ENCODE data around the gene CSDE1. TPM values are rescaled to one million over a fixed set of nuclear protein-coding genes. Genes with fewer than 3 reads are reported as not detected.
A peak's percentile ranks its signal among the peaks of the same experiment; 100 is the strongest.
"Not testable (repeated sequence)": the region's sequence is repeated elsewhere in the genome, so short reads cannot be mapped to it uniquely, and the experiment has no call there.

CSDE1 gene
- polyA plus RNA-seq, 12 donors: 211 to 622 (median 473) TPM

DNA sequence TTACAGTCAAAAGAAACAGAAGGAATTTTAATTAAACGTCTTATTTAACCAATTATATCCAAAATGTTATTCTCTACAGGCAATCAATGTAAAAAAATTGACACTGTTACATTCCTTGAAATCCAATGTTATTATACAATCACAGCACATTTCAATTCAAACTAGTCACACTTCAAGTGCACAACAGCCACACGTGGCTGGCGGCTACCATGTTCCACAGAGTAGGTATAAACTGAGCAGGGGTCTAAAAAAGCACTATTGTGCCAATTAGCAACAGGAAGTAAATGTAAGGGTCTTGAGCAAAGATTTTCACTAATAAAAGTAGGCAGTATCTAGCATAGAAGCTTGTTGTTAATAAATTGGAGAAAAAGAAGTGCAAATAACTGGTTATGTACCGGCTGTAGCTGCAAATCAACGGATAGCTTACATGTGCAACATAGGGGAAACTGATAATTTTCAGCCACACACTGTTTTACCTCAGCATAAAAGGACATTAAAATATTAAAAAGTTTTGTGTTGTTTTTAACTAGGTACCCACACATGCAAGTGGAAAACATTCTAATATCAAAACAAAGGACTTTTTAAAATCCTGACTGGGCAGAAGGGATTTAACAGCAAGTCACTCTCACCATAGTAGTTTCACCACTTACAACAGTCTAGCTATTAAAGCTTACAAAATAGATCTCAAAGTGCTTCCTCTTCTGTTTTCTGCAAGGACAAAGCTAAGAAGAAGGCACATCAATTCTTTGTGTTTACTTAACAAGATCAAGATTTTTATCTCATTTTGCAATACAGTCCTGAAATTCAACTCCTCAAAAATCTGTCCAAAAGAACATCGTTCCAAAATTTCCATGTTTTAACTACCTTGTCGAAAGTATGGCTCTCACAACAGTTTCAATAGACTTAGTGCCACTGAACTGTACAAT lies 2.5 kb downstream of the CSDE1 start:
- DNase-seq: no peak

DNA sequence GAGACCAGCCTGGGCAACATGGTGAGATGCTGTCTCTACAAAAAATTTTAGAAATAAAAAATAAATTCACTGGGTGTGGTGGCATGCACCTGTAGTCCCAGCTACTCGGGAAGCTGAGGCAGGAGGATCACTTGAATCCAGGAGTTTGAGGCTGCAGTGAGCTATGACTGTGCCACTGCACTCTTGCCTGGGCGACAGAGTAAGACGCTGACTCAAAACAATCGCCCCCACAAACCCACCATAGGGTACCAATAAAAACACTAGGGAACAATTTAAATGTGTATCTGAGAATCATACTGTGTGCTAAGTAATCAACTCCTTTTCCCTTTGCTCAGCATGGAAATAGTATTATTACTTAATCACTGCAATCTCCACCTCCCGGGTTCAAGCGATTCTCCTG lies 4.1 kb downstream of the CSDE1 start:
- DNase-seq: not testable (repeated sequence)

DNA sequence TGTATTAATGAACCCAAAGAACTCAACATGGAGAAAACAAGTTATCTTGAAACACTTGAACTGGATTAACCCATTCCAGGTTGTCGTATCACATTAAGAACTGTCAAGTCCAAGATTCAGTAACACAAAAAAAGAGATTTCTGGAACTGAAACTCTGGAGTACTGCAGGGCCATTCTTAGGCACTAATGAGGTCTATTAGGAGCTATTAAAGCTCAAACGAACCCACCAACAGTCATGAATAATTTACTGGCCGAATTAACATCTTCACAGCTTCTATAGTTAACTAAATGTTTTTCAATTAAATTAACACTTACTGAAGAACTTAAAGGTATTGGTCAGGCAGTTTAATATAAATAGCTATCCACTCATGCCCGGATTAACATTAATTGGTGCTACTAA lies 4.6 kb downstream of the CSDE1 start:
- DNase-seq: no peak

DNA sequence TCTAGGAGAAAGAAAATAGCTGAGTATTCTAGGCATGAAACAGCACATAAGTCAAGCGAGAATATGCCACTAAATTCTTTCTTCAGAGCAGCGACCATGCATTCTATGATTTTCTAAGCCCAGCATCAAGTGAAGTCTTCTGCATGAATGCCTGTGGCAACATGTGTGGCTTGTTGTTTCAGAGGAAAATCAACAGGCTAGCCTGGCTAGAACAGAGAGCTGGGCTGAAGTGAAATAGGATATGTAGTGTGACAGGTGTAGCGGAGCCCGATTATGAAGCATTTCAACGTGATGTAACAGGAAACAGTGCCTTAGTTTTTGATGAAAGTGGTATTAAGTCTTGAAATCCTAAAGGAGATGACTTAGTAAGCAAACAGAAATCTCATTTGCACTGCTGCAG lies 7.0 kb downstream of the CSDE1 start:
- no peak for DNase-seq

DNA sequence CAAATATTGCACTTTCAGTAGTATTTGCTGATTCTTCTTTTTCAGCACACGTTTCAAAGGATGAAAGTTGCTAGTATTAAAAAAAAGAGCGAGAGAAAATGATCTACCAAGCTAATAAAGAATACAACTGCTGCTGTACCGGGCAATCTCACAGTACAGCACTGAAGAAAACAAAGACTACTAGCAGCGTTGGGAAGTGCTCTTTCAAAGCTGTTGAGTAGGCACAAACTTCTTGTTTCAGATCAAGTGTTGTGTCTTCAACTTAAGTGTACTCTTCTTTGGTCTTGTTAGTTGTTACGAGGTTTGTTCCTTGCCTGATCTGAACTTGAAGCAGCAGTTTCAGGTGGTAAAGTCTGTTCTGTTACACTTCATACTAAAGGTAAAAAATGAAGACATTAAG lies 7.9 kb downstream of the CSDE1 start:
- no peak for DNase-seq

DNA sequence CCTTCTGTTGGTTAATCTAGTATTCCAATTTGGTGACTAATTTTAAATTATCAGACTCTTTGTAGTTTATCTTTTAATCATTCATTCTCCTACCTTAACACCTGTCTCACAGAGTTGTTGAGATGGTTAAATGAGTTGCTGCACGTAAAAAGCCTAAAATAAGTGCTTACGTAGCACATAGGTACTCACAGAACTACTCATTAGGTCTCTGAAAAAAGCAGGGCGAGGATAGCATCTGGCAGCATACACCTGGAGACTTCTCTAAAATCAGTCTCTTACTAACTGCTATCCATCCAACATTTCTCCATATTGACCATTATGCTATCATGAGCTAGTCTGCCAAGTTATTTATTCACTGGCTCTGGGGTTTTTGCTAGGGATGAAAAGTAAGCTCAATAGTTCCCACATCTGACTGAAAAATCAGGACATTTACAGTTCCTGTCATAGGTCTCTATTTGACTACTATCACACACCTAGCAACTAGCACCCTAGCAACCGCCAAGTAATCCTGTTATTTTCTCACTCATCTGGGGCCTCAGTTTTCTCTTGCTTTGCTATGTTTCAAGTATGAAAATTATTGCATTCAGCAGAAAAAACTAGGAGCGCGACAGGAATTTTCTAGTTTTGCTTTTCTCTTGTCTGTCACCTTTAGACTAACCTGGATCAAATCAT lies 11.2 kb downstream of the CSDE1 start:
- DNase-seq: no peak

DNA sequence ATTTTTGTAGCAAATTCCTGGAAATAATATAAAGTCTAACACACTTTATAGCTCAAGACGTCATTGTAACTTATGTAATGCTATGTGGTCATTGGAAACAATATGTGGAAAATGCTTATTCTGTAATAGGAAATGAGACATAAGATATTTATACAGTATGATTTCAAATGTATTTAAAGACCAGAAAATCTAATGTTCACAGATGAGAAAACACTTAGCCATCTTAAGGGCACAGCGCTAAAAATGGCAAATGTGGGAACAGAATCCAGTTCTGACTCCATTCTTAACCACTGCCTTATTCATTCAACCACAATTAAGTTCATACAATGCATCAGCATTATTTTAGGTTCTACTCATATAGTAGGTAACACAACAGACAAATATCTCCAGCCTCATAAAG lies 12.5 kb downstream of the CSDE1 start:
- no peak for DNase-seq

DNA sequence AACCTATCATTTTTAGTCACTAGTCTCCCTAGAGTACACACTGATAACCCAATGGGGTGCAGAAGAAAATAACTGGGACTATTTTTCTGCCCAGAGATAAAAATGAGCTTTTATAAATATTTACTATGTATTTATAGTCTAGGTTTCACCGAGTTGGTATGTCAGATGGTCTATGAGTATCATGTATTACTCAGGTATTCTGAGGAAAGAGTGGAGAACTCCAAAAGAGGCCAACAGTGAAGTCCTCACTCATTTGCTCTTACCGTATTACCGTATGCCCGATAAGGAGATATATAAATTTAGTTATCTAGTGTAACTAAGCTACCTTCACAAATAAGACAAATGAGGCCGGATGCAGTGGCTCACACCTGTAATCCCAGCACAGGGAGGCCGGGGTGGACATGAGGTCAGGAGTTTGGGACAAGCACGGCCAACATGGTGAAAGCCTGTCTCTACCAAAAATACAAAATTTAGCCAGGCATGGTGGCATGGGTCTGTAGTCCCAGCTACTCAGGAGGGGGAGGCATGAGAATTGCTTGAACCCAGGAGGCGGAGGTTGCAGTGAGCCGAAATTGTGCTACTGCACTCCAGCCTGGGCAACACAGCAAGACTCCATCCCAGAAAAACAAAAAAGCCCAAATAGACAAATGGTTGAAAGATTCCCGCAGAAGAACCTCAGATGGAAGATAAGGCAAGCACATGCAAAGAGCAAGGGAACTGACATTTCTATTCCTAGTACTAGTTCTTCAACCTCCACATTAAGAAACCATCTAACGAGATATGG lies 15.6 kb downstream of the CSDE1 start:
- no peak for DNase-seq

DNA sequence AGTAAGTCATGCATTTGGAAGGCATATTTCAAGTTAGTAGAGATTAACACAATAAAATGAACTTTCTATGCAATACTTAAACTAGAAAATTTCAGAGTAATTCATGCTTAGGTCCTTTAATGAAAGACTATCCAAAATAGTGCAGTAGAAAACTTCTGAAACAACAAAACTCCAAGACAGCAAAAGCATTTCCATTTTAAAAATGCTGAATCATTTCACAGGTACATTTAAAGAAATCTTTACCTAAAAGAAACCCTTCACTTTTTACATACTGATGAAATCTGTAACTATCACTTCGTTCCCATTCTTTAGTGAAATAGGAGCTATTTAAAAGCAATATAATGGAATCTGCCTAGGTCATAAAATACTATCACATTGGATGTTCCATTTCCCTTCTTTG lies 17.5 kb downstream of the CSDE1 start:
- DNase-seq: no peak

DNA sequence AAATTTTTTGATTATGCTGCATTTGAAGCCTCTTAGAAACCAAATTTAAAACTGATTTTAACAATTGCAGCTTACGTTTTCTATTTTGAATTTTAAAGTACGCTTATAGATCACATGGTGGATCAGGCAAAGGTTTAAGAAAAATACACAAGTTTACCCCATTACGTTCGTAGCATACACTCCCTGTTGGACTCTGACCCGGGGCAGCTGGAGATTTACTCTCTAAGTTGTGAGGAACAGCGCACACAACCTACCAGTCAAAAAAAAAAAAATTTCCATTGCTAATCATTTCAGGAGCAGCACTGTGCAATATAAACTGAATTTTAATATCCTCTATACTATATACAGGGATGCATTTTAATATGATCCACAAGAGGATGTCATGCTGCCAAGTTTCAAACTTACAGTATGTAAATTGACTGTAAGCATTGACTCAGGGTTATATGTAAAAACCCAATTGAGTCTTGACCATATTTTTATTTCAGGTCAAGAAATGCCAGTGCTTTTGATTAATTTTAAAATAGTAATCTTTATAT lies 20.4 kb downstream of the CSDE1 start:
- no peak for DNase-seq

DNA sequence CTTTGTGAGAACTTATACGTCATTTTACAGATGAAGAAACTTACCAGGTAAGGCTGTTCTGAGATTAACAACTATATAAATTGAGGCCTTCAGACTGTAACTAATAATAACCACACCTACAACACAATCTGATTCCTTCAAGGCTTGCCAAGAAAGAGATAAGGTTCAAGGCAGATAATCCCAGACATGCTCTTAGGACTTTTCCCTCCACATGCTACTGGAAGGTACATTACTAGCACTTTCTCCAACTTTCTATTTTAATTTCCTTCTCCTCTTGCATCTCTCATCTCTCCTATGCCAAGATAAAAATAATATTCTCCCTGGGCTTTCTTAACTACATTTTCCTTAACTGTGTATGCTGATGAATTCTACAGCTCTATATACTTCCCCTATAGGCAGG lies 22.3 kb downstream of the CSDE1 start:
- no peak for DNase-seq

DNA sequence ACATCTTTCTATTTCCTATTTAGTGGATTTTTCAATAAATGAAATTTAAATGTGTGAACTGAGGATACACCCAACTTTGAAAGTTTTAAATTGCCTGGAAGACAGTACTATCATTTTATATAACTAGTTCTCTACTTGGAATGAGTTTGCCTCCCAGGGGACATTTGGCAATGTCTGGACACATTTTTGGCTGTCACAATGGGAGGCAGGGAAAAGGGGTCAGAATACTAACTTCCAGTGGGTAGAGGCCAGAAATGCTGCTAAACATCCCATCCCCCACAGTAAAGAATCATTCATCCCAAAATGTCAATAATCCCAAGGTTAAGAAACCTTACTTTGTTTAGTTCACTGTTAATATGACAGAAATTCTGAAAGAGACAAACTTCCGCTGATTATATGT lies 28.0 kb downstream of the CSDE1 start:
- no peak for DNase-seq

DNA sequence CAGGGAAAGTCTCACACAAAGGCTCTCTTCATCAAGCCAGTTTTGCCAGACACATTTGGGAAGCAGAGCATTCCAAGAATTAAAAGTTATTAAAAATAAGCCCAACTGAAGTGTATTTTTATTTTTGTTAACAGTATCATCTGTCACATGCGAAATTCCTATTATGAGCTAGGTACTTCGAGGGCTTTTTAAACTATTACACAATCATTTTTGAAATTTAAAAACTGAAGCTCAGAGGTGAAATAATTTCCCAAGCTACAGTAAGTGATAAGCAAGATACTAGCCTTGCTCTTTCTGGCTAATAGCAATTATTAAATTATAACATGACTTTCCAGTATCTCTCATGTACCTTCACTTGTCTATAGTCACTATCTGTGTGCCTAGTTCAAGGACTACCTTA lies 29.2 kb downstream of the CSDE1 start:
- no peak for DNase-seq

DNA sequence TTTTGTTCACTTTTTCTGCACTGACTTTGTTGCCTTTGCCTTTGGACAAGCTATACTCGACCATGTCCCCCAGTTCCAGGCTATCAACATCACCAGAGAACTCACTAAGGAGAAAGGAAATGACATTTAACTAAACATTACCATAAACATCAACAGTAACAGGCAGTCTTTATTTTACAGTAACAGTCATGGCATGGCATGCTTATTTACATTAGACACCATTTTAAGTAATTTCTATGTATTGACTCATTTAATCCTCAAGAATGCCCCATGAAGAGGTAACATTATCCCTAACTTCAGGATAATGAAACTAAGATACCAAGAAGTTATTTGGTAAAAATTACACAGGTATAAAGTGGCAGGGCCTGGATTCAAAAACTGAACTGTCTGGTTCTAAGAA lies 32.6 kb downstream of the CSDE1 start:
- DNase-seq: no peak

DNA sequence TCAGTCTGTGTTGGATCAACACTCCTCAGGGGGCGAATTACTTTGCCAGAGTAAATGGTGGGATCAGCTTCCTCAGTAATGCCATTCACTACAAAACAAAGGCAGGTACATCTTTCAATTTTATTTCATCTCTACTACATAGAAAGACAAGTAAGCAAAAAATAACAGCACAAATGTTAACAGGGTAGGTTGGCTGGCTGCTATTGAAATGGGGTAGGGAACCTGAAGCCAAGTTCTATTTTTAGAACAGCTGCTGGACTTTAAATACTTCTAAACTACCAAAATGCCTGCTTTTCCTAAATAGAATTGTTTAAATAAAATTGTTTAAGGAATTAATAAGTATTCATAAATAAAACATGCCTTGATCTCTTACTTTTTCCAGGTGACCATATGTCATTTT lies 33.9 kb downstream of the CSDE1 start:
- no peak for DNase-seq

DNA sequence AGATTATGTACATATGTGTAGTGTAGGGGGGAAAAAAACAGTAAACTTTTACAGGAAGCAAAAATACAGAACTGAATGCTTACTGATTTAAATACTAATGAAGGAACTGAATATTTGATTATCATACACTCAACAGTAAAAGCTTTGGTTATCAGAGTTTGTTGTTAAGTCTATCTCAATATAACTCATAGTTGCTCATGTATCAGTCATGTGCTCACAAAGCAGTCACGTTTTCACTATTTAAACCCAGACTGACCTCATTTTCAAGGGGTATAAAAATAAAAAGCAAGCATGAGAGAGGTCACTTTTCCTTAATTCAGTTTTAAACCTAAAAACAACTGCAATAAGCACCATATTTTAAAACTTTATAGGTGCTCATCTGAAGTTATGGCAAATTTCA lies 34.3 kb downstream of the CSDE1 start:
- no peak for DNase-seq

DNA sequence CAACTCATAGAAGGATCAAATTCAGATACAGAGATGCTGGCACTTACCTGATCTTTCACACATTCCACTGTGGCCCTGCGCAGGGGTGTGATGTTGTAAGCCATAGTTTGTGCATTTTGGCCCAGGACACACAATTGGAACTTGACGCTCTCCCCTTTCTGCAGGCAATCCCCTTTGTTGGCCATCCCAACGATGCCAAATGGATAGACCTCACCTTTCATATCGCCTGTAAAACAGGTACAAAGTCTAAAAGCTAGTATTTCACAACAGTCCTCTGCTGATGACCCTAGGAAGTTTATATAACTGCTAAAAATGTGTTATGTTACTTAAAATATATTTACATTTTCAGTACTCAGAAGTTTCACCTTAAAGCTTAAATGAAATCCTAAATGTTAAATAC lies 37.3 kb downstream of the CSDE1 start:
- no peak for DNase-seq

DNA sequence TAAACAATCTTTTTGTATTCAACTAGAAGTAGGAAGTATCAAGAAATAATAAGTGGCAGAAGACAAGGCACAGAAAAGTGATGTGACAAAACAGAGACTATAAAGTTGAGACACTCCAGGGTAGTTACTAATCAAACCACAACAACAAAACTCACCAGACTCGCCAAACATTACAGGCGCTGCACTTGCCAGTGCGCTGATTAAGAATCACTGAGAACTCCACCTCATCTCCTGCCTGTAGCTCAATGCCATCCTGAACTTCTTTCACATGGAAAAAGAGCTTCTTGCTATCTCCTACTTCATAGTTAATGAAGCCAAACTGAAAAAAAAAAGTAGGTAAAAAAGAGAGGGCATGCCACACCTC lies 38.4 kb downstream of the CSDE1 start:
- no peak for DNase-seq

DNA sequence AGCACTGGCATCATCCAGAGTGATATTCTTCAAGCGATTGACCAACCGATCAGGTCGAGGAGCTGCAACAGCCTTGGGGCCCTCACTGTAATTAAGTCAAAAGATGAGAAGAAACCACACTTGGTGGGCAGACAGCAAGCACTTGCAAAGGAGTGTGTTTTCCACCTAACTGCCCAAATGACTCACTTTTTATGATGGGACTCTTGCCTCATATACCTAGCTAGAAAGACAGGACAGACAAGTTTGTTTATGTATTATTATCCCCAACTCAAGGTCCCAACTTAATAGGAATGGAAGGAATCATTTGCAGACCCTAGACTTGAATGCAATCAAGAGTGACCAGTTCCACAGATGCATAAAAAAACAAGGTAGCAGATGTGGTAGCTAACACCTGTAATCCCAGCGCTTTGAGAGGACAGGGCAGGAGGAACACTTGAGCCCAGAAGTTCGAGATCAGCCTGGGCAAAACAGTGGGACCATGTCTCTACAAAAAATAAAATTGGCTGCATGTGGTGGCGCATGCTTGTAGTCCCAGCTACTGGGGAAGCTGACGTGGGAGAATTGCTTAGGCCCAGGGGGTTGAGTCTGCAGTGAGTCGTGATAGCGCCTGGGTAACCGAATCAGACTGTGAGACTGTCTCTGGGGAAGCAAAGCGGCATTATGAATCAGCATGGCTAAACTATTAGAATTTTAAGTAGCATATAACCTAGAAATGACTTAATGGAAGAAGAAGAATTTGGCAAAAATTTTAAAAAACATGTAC lies 38.9 kb downstream of the CSDE1 start:
- no peak for DNase-seq

DNA sequence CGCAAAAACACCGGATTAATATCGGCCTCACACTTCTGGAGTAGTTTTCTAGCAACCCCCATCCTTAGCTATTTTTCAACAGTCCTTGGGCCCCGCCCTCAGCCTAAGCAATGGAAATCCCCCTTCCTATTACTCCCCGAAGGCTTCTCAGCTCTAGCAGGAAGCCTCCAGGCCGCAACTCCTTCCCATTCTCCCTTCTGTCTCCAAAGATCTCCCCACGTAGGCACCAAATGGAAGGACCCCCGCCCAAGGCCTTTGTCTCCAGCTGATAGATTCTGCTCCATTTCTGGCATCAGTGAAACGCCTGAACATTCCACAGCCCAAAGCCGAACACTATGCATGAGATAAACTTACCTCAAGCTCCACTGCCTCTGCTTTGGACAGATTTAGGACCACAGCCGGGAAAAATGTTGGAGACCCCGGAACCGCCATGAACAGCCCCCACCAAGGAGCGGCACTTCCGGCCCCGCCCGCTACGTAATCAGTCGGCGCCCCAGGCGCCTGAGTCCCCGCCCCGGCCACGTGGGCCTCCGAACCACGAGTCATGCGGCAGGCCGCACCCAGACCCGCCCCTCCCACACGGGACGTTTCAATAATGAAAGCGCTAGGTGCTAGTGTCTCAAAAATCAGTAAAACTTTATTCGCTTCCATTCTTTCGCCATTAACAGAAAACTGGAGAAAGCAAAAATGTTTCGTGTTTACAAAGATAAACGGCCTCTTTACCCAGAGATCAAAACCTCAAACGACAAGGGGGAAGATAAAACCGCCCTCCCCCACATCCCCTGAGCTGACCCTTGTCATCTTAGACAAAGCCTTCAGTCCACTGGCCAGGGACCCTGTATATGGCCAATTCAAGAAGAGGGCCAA lies 41.2 kb downstream of the CSDE1 start, which contains the start of gene NRAS:
TSS of gene NRAS (minus strand) at position 468 of the 867 bp plus-strand sequence. CDS start 611 bp downstream, outside the sequence.
- DNase-seq: peak; percentile 95

DNA sequence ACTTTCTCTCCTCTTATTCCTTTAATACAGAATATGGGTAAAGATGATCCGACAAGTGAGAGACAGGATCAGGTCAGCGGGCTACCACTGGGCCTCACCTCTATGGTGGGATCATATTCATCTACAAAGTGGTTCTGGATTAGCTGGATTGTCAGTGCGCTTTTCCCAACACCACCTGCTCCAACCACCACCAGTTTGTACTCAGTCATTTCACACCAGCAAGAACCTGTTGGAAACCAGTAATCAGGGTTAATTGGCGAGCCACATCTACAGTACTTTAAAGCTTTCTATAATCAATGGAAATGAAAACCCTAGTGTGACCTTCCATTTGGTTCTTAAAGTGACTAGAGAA lies 41.9 kb downstream of the CSDE1 start:
- DNase-seq: peak; percentile 9
